Esophagus squamous epithelium (tissue), 5 donors: ENCODE measurements around the gene SSH2. TPM values are rescaled to one million over a fixed set of nuclear protein-coding genes. Genes with fewer than 3 reads are reported as not detected.

Experiments used
- DNase-seq: peaks from one replicate; lab custom pipeline; 2025; lab: John Stamatoyannopoulos, UW
- H3K27ac ChIP-seq, 4 donors: fragments of 200-600 bp; sonication (generic); one replicate each; pipeline ENCODE4 v1.5.1; 2016 to 2019; ENCODE audit warnings: mild to moderate bottlenecking in 1 of 4
- H3K27me3 ChIP-seq, 4 donors: fragments of 200-600 bp; sonication (generic); 1 replicate in 3 of 4; 2 replicates in 1 of 4; pipeline versions ENCODE4 v1.5.1 to v1.6.0; 2017 to 2021; ENCODE audit warnings: antibody characterized with exemption in 1 of 4
- H3K36me3 ChIP-seq, 3 donors: fragments of 200-600 bp; sonication (generic); one replicate each; pipeline ENCODE4 v1.5.1; 2016 to 2019
- H3K4me1 ChIP-seq, 3 donors: fragments of 200-600 bp; sonication (generic); one replicate each; pipeline ENCODE4 v1.5.1; 2017 to 2019
- H3K4me3 ChIP-seq, 4 donors: fragments of 200-600 bp; sonication (generic); 1 replicate in 3 of 4; 2 replicates in 1 of 4; pipeline ENCODE4 v1.5.1; 2016 to 2019; ENCODE audit warnings: mild to moderate bottlenecking in 2 of 4, moderate library complexity in 1 of 4
- H3K9me3 ChIP-seq, 3 donors: fragments of 200-600 bp; sonication (generic); one replicate each; pipeline ENCODE4 v1.5.1; 2016 to 2019
- POLR2A ChIP-seq, 4 donors: fragments of 450-650 bp; IDR thresholded peaks; one replicate each; pipeline ENCODE4 v1.6.1; 2017; ENCODE audit warnings: antibody characterized with exemption in 4 of 4, mild to moderate bottlenecking in 4 of 4, moderate library complexity in 3 of 4
- WGBS, 2 donors: methylation state at CpG; one replicate each; pipeline ENCODE4 v1.1.5; 2018; 5-methylcytosine and 5-hydroxymethylcytosine counted together
- intact Hi-C: fragments of 100-400 bp; cut with DNase I; formaldehyde crosslinking; loops from one replicate; pipeline ENCODE4 v1.15.0; 2022
- total RNA-seq, 4 donors: library from RNA; depleted of rRNA; stranded (reverse); fragments of >200 nt; gene quantifications; one replicate each; pipeline ENCODE4 v1.1.0, GENCODE V29; 2016
- TF ChIP-seq, protein P1 (sequence below), 6 experiments: fragments of 450-650 bp in 4 of 6; fragments of 200-600 bp in 2 of 6; sonication (generic) in 2 of 6; IDR thresholded peaks; one replicate each; pipeline ENCODE4 v1.5.1; 2016 to 2019; ENCODE audit warnings: antibody characterized with exemption in 6 of 6, mild to moderate bottlenecking in 4 of 6, moderate library complexity in 4 of 6
- donor health status: DM: yes; HTN: yes; CAD: no.

Gene SSH2
- total RNA-seq, 4 donors from 2014 or later, result 9.4 to 29.4 (median 13.2) TPM

DNA sequence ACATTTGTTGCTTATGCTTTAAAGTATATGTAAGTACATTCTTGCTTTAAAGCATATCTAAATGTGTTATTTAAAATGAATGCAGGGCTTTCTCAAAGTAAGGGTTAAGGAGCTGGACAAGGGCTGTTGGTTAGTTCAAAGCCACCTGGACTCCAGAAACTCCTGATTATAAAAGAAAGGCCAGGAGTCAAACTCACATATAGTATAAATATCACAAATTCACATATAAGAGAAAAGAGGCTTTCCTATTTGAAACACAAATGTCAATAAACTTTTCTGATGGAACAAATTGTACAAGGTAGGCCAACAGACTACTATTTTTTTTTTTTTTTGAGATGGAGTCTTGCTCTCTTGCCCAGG lies 222.8 kb downstream of the SSH2 start:
- Histone ChIP-seq H3K4me3 (no peak overlapping the region), H3K4me1 (peaks cover 6 to 31% (median 14%) of the 10 kb centered on the region in 3 donors), H3K27ac (peak overlapping the region in 3 of 4 donors; percentile 23 to 66 (median 46)), H3K27me3 (no peaks in the 10 kb centered on the region), H3K36me3 (peaks cover 0 to 11% (median 0%) of the 10 kb centered on the region in 3 donors), H3K9me3 (no peaks in the 10 kb centered on the region)
- DNase-seq, result no peak
- intact Hi-C loops, result no loop called here
- TF ChIP-seq POLR2A (IDR thresholded peaks at IDR 0.05), result no peak
- TF ChIP-seq, protein P1, sequence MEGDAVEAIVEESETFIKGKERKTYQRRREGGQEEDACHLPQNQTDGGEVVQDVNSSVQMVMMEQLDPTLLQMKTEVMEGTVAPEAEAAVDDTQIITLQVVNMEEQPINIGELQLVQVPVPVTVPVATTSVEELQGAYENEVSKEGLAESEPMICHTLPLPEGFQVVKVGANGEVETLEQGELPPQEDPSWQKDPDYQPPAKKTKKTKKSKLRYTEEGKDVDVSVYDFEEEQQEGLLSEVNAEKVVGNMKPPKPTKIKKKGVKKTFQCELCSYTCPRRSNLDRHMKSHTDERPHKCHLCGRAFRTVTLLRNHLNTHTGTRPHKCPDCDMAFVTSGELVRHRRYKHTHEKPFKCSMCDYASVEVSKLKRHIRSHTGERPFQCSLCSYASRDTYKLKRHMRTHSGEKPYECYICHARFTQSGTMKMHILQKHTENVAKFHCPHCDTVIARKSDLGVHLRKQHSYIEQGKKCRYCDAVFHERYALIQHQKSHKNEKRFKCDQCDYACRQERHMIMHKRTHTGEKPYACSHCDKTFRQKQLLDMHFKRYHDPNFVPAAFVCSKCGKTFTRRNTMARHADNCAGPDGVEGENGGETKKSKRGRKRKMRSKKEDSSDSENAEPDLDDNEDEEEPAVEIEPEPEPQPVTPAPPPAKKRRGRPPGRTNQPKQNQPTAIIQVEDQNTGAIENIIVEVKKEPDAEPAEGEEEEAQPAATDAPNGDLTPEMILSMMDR (IDR thresholded peaks at IDR 0.05), result no peak

DNA sequence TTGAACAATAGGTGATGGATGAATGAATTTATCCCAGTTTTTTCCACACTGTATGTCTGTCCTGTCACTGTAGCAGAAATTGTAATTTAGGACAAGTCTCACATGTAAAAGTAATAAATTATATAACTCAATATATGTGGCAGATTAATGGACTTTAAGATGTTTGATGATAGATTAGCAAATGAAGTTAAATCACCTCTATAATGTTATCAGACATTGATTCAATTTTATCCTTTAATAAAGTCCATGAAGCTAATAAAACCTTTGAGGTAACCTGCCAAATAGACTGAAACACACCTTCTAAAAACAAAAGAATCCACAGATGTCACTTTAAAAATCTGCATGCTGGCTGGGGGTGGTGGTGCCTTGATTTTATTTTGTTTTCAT lies 224.0 kb downstream of the SSH2 start:
- TF ChIP-seq, protein P1 (IDR thresholded peaks at IDR 0.05), result no peak
- no peak for TF ChIP-seq POLR2A (IDR thresholded peaks at IDR 0.05)
- Histone ChIP-seq H3K27me3 (no peaks in the 10 kb centered on the region), H3K4me1 (peaks cover 6 to 21% (median 14%) of the 10 kb centered on the region in 3 donors), H3K27ac (peak overlapping the region in 3 of 4 donors; percentile 38 to 82 (median 66)), H3K36me3 (peaks cover 0 to 22% (median 0%) of the 10 kb centered on the region in 3 donors), H3K4me3 (peak overlapping the region in 1 of 4 donors; percentile 36), H3K9me3 (no peaks in the 10 kb centered on the region)
- intact Hi-C loops, result no loop called here
- DNase-seq, result no peak

- Histone ChIP-seq H3K36me3 (peaks cover 0 to 29% (median 0%) of the 10 kb centered on the region in 3 donors), H3K9me3 (no peaks in the 10 kb centered on the region), H3K4me1 (peaks cover 6 to 14% (median 13%) of the 10 kb centered on the region in 3 donors), H3K27ac (peak overlapping the region in 3 of 4 donors; percentile 38 to 82 (median 66)), H3K4me3 (no peak overlapping the region), H3K27me3 (no peaks in the 10 kb centered on the region)
- 68 to 73% methylated on average over 3 of the region's 3 CpGs for WGBS, 2 donors
- no peak for DNase-seq
- TF ChIP-seq POLR2A (IDR thresholded peaks at IDR 0.05), result no peak
- TF ChIP-seq, protein P1 (IDR thresholded peaks at IDR 0.05), result no peak
- intact Hi-C loops, result no loop called here
Measured at GRCh38 chr17:29705386-29705785, 224.6 kb downstream of the SSH2 start.

GRCh38 chr17:29699283-29699682 lies 230.7 kb downstream of the SSH2 start:
- H3K9me3 ChIP-seq, result no peaks in the 10 kb centered on the region
- H3K4me3 ChIP-seq, result no peak overlapping the region
- intact Hi-C loops, result no loop called here
- peaks cover 0 to 40% (median 0%) of the 10 kb centered on the region in 3 donors for H3K36me3 ChIP-seq
- no peak for TF ChIP-seq POLR2A (IDR thresholded peaks at IDR 0.05)
- TF ChIP-seq, protein P1 (IDR thresholded peaks at IDR 0.05), result no peak
- no peaks in the 10 kb centered on the region for H3K27me3 ChIP-seq
- peaks cover 0 to 12% (median 7%) of the 10 kb centered on the region in 3 donors for H3K4me1 ChIP-seq
- 81 to 94% methylated on average over 2 of the region's 2 CpGs for WGBS, 2 donors
- peak overlapping the region in 3 of 4 donors; percentile 4 to 54 (median 42) for H3K27ac ChIP-seq
- no peak for DNase-seq

DNA sequence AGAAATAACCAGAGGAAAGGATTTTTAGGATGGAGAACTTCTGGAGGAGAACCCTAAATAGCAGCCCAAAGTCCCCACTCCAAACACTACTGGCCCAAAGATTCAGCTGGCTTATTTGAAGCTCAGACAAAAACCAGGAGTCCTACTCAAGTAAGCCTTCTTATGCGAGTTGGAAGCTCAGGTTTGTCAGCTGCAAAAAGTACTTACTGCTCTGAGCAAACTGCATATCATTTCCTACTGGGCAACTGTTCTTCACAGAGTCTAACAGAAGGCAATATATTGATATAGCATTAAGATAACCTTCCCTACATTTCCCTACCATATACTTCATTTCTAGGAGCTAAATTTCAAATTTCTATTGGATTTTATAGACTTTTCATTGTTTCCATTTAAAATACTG lies 231.2 kb downstream of the SSH2 start:
- 67 to 88% methylated on average over 1 of the region's 1 CpG for WGBS, 2 donors
- TF ChIP-seq, protein P1 (IDR thresholded peaks at IDR 0.05), result no peak
- no peak for TF ChIP-seq POLR2A (IDR thresholded peaks at IDR 0.05)
- Histone ChIP-seq H3K27ac (peak overlapping the region in 1 of 4 donors; percentile 54), H3K4me3 (no peak overlapping the region), H3K36me3 (peaks cover 0 to 44% (median 0%) of the 10 kb centered on the region in 3 donors), H3K4me1 (peaks cover 0 to 17% (median 7%) of the 10 kb centered on the region in 3 donors), H3K27me3 (no peaks in the 10 kb centered on the region), H3K9me3 (no peaks in the 10 kb centered on the region)
- intact Hi-C loops, result no loop called here
- DNase-seq, result no peak
